GM12874 (cell line): Measurements from ENCODE around the gene DET1.

Experiments used
- CTCF ChIP-seq: IDR thresholded peaks from 2 replicates; pipeline ENCODE4 v1.5.1; 2011; ENCODE audit warnings: low read depth, mild to moderate bottlenecking, control low read depth, low read length, moderate library complexity; ENCODE audit not compliant: insufficient read depth

Gene DET1

GRCh38 chr15:88574077-88574476, 27.6 kb upstream of the DET1 start:
- TF ChIP-seq CTCF: no peak

DNA sequence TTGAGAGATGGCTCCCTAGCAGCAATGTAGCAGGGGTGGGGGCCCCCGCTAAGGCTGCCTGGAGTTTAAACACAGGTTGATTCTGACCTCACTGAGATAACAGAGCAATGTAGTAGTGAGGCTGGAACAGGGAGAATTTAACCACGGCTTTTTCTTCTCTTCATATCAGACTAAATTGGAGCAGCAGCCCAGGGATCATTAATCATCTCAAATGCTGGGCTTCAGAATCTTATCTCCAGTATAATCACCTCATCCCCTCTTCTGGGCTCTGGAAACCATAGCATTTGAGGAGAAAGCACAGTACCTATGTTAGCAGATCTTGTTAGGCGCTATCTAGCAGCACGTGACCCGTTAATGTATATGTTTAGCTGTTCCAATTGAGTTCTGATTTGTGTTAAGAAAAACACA, 25.4 kb upstream of the DET1 start:
- no peak for TF ChIP-seq CTCF

GRCh38 chr15:88571153-88571851, 24.8 kb upstream of the DET1 start:
- no peak for TF ChIP-seq CTCF

DNA sequence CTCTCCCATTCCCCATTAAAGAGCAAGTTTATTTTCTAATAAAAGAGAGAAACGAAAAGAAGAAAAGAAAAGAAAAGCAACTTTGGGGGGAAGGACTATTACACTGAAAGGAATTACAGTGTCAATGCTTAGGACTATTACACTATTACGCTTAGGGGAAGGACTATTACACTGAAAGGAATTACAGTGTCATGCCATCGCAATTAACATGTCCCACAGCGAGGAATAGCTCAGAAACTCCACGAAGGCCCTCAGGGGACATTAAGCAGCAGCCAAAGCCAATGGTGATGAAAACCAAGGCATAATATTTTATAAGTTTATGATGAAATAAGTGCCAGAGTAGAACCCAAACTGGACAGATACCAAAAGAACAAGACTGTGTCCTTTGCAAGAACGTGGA, 22.1 kb upstream of the DET1 start:
- no peak for TF ChIP-seq CTCF

DNA sequence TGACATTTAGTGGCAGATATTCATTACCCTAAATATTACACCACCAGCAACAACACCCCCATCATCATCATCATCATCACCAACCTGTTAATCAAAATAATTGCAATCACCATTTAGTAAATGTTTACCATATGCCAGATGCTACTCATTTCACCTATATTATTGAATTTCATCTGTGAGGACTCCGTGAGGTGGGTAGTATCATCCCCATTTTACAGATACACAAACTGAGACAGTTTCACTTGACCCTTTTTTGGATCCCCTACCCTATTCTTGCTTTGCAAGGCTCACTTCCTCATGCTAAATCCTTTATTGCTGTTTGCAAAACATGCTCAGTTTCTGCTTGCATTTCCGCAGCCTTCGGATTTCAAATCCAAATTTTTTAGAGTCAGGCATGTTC, 18.3 kb upstream of the DET1 start:
- no peak for TF ChIP-seq CTCF

DNA sequence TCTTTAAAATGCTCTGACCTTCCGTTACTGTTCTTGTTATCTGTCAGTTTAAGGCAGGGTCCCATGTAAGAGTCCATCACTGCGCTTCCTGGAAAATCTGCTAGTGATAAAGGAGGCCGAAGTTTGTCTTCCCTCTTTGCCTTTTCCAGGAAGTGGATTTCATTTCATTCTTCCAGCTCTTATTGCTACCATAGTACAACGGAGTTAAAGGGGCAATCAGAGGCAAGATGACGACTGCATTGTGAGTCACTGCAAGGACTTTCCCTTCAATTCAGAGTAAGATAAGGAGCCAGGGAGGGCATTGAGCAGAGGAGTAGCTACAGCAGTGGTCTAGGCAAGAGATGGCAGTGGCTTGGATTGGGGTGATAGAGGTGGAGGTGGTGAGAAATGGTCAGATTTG, 17.2 kb upstream of the DET1 start:
- TF ChIP-seq CTCF: no peak

DNA sequence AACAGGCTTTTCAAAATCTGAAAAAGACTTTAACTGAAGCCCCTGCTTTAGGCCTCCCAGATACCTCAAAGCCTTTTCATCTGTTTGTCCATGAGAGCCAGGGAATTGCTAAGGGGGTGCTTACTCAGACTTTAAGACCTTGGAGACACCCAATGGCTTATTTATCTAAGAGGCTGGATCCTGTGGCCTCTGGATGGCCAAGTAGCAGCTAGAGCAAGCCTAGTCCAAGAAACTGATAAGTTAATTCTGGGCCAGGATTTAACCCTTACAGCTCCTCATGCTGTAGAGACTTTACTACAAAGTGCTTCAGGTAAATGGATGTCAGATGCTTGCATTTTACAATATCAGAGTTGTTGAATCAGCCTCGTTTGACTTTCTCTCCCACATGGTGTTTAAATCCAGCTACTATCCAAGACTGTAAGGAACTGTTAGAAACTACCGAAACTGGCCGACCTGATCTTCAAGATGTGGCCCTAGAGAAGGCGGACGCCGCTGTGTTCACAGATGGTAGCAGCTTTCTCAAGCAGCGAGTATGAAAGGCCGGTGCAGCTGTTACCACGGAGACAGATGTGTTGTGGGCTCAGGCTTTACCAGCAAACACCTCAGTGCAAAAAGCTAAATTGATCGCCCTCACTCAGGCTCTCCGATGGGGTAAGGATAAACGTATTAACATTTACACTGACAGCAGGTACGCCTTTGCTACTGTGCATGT, 3.3 kb downstream of the DET1 start:
- TF ChIP-seq CTCF: no peak
